B cell (primary cell): ENCODE measurements around the gene LRCH1.

Source experiments
- CTCF ChIP-seq: fragments of 200-600 bp; IDR thresholded peaks from one replicate; pipeline ENCODE4 v1.8.0; 2022; ENCODE audit warnings: antibody characterized with exemption, mild to moderate bottlenecking
- EZH2 ChIP-seq: IDR thresholded peaks from 2 replicates; pipeline ENCODE4 v1.6.1; 2012; ENCODE audit warnings: borderline replicate concordance, low read depth, mild to moderate bottlenecking, moderate library complexity, low read length; ENCODE audit not compliant: insufficient read depth, poor library complexity, severe bottlenecking

DNA sequence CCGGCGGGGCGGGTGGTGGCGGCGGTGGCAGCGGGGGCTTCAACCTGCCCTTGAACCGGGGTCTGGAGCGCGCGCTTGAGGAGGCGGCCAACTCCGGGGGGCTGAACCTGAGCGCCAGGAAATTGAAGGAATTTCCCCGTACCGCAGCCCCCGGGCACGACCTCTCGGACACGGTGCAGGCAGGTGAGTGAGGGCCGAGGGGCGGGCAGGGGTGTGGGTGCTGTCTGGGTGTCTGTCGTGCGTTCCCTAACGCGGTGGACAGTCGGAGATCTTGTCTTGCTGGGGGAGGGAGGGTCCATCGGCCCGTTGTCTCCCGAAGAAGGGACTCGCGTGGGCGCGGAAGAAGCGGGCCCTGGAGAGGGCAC is 533 bp downstream of the LRCH1 start:
- no peak for TF ChIP-seq CTCF
- no peak for TF ChIP-seq EZH2
